GM12872 (cell line): ENCODE data around the gene MTCH1.

Experiments
- CTCF ChIP-seq: IDR thresholded peaks from 3 replicates; pipeline ENCODE4 v1.5.1; 2011; ENCODE audit warnings: low read depth, mild to moderate bottlenecking, low read length, moderate library complexity; ENCODE audit not compliant: insufficient read depth

Gene MTCH1

GRCh38 chr6:36980876-36981619, 4.9 kb downstream of the MTCH1 start:
- no peak for TF ChIP-seq CTCF

DNA sequence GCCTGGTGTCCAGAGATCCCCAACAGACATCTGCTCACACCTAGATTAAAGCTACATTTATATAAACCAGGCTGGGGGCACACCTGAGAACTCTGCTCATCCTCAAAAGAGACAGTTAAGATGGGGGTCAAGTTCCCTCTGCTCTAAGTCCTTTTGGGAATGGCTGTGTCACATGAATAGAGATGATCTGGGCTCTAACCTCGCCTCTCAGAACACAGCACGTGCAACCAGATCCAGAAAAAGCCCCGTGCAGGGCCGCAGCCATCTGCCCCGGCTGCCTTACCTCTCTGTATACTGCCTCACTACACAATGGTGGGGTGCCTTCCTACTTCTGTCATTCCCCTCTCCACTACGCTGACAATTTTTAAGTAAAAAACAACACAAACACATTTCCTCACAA, 5.9 kb downstream of the MTCH1 start:
- no peak for TF ChIP-seq CTCF

DNA sequence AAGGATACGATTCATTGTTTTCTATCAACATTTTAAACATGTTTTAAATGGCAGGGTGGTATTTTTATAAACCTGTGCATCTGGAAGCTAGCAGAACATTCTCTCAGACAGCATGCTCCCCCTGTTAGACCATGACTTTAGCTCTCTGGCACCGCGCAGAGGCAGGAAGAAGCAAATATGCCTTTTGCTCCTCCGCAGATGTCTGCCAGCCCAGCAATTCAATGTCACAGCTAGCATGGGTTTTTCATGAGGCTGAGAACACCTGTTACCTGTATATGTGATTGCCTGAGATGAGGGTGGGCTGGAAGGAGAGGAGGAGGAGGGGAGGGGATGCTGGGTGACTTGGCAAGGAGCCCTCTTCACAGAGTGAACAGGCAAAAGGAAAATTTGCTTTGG, 6.7 kb downstream of the MTCH1 start:
- peak; percentile 61 for TF ChIP-seq CTCF

GRCh38 chr6:36978421-36979346, 7.3 kb downstream of the MTCH1 start:
- no peak for TF ChIP-seq CTCF

GRCh38 chr6:36977470-36977941, 8.5 kb downstream of the MTCH1 start:
- peak; percentile 70 for TF ChIP-seq CTCF

DNA sequence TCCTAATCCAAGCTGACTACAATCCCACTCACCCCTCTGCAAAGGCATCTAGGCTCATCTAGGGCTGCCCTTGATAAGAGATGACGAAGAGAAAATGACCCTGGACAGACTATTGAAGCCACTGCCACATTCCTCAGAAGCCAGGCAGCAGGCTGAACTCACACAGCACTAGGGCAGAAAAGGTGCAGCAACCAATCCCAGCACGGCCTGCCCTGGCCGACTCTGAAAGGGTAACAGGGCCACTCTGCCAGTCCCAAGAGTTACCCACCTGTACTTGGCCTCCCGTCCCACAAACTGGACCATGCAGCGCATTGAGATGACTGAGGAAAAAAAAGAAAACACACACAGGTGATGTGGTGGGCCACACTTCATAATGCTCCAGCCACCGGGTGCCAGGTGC, 9.1 kb downstream of the MTCH1 start:
- TF ChIP-seq CTCF: no peak

DNA sequence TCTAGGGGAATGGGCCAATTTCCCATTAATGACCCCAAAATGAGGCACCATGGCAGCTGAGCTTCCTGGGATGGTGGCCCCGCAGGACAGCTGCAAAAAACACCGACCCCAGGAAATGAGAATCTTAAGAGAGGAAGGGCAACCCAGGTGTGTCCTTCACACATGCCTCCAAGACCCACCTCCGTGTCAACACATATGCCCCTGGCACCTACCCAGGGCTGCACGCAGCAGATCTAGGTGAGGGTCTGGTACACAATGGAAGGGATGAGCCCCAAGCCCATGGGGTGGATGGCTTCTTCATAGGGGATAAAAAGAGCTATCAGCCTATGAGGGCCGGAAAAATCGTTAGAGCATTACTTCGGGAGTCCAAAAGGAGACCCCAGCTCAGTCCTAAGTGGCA, 9.5 kb downstream of the MTCH1 start:
- no peak for TF ChIP-seq CTCF
